H1 (cell line): ENCODE results near the gene GEMIN2. TPM values are rescaled to one million over a fixed set of nuclear protein-coding genes. Genes with fewer than 3 reads are reported as not detected.

Experiments
- EZH2 ChIP-seq: fragments of 200-600 bp; sonication (generic); IDR thresholded peaks from 2 replicates; pipeline ENCODE4 v1.7.1; 2012; ENCODE audit warnings: low read depth, mild to moderate bottlenecking, moderate library complexity, low read length, inconsistent platforms; ENCODE audit not compliant: severe bottlenecking
- KDM1A ChIP-seq: fragments of 200-600, 300-600 bp; sonication (generic); IDR thresholded peaks from 2 replicates; pipeline ENCODE4 v1.7.1; 2016; ENCODE audit warnings: mild to moderate bottlenecking, low read length, borderline replicate concordance
- NANOG ChIP-seq: IDR thresholded peaks from 2 replicates; pipeline ENCODE4 v1.6.1; 2011; ENCODE audit warnings: low read length, low read depth, mild to moderate bottlenecking, inconsistent platforms; ENCODE audit not compliant: insufficient read depth, poor library complexity, severe bottlenecking
- SIX5 ChIP-seq: IDR thresholded peaks from 2 replicates; pipeline ENCODE4 v1.6.1; 2011; ENCODE audit warnings: mild to moderate bottlenecking, low read depth, low read length
- TAF1 ChIP-seq: IDR thresholded peaks from 2 replicates; pipeline ENCODE4 v1.6.1; 2011; ENCODE audit warnings: mild to moderate bottlenecking, low read depth, low read length
- polyA plus RNA-seq, 7 experiments: library from polyadenylated mRNA; depleted of rRNA in 3 of 7; stranded (reverse) in 5 of 7; unstranded in 2 of 7; fragments of >200 nt in 5 of 7; fragments of 200-250 nt in 2 of 7; gene quantifications; 1 replicate in 5 of 7; 2 replicates in 1 of 7; 4 replicates in 1 of 7; pipeline versions ENCODE4 v1.2.1 to v1.2.3, GENCODE V29; 2011 to 2013; ENCODE audit warnings: missing spikeins in 2 of 7, mixed read lengths in 2 of 7
- total RNA-seq: library from RNA; stranded (reverse); fragmentation: NEBNext Ultra II Directional; extraction: Animal tissue kit (Norgen Biotek cat#: 25700); gene quantifications from 2 replicates; pipeline ENCODE4 v1.2.1, GENCODE V29; 2021

The GEMIN2 gene
- total and polyA plus RNA-seq, 2 of the 8 experiments (the other 6 are each of a cell fraction or from before 2014, with no cell fraction given) = 29.1 to 30.8 TPM

DNA sequence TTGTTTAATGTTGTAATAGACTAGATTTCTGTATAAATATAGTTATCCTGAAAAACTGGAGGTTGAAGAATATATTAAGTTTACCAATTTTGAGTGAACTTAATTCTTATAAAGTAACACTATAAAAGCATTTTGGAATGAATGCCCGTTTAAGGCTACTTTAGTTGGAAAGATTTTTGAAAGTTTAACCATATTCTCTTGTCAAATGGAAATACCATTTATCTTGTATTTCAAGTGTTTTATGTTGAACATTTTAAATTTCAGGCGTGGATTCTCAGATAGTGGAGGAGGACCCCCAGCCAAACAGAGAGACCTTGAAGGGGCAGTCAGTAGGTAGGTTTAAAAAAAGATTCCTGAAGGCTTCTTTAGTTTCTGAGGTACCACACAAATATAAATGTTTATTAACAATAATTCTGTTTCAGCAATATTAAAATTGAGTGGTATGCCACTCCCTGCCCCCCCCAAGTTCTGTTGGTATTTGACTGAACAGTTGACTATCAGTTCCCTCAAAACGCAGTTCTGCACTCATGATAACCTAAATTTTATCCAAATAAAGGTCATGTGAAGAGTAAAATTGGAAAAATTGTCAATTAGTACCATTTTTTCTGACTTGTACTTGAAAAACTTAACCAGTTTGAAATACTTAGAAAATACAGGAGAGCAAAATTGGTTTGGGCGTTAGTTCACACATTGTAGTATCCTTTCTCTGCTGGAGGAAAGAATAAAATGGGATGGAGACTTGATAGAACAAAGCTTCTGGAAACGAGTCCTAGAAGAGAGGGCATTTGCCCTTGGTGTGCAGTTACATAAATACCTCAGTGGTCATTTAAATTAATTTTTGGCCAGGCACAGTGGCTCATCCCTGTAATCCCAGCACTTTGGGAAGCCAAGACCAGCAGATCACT lies 62.4 kb downstream of the GEMIN2 start (continued):
- no peak for TF ChIP-seq KDM1A
- no peak for TF ChIP-seq TAF1
- TF ChIP-seq SIX5 = no peak
- TF ChIP-seq NANOG = no peak
- no peak for TF ChIP-seq EZH2
